Non-pigmented ciliary epithelial cell (primary cell): ENCODE data around the gene SEMA3E.

ENCODE experiments used
- DNase-seq: peaks from one replicate; pipeline ENCODE4 v3.0.0-alpha.2; 2010; ENCODE audit warnings: low read depth

The SEMA3E gene

DNA sequence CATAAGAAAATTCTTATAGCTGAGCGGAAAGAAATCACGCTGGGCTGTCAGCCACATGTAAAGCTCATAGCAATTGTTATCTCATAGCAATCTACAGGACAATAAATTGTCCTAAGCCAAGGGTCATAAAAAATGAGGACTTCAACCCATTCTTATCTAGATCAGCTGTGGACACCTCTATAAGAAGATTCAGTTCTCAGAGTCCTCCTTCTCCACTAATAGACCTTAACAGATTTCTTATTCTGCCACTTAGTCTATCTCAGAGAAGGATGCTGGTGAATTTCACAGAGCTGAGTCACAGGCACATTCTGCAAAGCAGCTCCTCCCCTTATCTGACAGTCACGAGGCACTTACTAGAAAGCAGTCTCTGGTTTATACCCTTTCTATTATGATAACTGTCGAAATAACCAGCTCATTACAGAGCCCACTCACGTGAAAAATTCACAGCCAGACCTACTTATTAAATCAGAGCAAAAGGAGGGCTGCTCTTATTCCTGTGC, 300.9 kb downstream of the SEMA3E start:
- DNase-seq: peak; percentile 40

DNA sequence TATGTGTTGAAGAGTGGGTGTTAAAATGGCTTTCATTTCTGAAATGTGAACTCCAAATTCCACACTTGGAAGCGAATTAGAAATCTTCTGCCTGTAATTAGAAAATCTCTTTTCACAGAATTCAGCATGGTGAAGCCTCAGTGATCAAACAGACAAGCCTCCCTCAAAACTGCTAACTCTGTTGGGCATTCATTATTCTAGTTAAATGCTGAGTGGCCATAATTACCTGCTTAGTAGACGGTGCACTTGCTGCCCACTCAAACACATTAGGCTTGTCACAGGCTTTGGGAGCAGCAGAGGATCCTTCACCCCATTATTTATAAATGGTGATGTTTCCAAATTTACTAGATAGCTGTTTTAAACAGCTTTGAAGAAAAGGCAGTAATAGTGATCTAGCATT, 309.0 kb downstream of the SEMA3E start:
- DNase-seq: no peak

GRCh38 chr7:83338277-83338950, 310.5 kb downstream of the SEMA3E start:
- no peak for DNase-seq

- no peak for DNase-seq
These were observed 311.9 kb downstream of the SEMA3E start for GRCh38 chr7:83337050-83337449.

DNA sequence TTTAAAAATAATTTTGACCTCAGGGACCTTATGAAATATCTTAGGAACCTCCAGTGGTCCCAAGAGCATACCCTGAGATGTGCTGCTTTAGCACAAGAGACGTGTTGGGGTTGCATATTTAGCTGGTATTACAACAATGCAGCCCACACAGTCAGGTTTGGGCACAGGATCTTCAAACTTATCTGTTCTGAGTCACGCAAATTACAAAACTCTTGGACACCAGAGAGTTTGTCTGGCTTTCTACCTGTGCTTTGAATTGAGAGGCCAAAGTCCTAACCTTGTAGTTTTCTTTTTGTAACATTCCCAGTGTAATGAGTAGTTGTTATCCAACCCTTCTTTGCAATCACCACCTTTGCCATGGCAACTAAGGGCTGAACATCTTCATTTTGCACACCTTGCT, 322.7 kb downstream of the SEMA3E start:
- DNase-seq: no peak

DNA sequence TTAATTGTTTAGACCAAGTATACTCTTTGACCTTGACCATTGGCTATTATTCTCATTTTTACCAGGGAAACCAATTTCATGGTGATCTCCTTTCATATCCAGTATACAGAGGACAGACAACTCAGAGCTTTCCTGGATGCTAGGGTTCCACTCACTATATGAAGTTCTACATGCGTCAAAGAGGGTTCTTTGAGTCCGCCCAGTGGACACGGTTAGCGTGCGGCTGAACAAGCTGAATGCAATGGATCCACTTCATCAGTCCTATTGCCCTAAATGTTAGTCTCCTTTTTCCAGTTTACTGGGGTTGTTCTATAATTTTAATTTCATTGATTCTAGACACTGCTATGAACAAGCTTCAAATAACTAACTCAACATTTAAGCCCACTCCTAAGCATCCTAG, 323.9 kb downstream of the SEMA3E start:
- DNase-seq: no peak

DNA sequence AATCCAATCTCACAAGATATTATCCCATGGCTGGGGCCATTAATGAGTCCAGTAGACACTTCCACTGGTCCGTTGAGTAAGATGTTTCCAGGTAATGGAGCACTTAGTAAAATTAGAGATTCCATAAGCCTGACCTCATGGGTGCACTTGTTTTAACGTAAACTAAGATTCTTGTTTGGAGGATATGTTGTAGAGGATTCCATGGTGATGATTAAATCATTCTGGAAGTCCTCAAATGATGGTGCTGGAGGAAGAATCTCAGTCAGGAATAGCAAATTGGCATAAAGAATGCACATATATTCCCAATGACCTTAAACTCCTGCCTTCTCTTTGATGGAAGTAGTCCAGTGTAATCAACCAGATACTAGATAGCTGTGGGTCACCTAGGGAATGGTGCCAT, 324.3 kb downstream of the SEMA3E start:
- DNase-seq: no peak

GRCh38 chr7:83321011-83321410, 327.9 kb downstream of the SEMA3E start:
- no peak for DNase-seq

GRCh38 chr7:83313931-83314330, 335.0 kb downstream of the SEMA3E start:
- no peak for DNase-seq
